ENCODE results near the gene PIK3R2. TPM values are rescaled to one million over a fixed set of nuclear protein-coding genes. Genes with fewer than 3 reads are reported as not detected.
A peak's percentile ranks its signal among the peaks of the same experiment; 100 is the strongest.

PIK3R2 gene
- total RNA-seq, 8 experiments from 2014 or later, result 15.6 to 62.6 (median 27.4) TPM

DNA sequence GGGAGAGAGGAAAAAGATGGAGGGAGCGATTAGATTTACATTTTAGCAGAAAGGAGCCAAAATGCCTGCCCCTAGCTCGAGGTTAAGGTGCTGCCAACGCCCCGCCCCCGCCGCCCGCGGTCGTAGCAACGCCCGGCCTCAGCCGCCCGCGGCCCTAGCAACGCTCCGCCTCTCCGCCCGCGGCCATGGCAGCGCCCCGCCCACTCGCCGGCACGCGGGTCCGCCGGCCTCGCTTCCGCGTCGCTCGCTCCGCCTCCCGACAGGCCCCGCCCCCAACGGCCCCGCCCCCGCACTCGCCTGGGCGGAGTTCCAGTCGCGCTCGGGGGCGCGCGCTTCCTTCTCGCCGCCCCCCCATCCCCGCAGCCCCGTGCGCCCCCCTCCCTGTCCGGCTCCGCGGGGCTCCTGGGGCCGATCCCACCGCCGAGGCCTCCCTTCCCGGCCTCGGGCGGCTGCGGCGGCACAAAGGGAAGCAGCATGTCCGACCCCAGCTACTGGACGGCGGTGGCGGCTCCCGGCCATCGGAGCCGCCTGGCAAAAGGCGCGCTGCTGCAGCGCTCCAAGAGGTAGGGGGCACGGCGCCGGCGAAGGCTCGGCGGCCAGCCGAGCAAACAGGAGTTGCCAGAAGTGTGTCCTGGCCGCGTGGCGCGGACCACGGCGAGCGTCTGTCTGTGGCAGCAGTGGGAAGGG is 35.1 kb upstream of the PIK3R2 start:
- in situ Hi-C loops (cut with MboI; ENCODE audit: low pct_unique_long_range_greater_than_20kb in 2 of 9, low sequenced_read_pairs in 9 of 9, unreplicated experiment in 9 of 9), result no loop called here
- WGBS, 10 experiments, result 4% methylated on average over 5 of the region's 86 CpGs; no CpG with 5 or more reads in 9 of the 10 experiments
- H3K27ac ChIP-seq, result peak overlapping the region; percentile 1 to 52
- H3K4me3 ChIP-seq, result peak overlapping the region; percentile 51 to 86 (median 72)
- ATAC-seq (replicated peaks in 6 of 8), result peak; percentile 86 to 90 (median 87)
- peaks cover 12 to 26% of the 10 kb centered on the region in 2 donors for H3K4me1 ChIP-seq (replicated peaks in 1 of 2)

GRCh38 chr19:18118420-18119012 is 34.4 kb upstream of the PIK3R2 start:
- H3K27ac ChIP-seq, result no peak overlapping the region
- in situ Hi-C loops (cut with MboI; ENCODE audit: low pct_unique_long_range_greater_than_20kb in 2 of 9, low sequenced_read_pairs in 9 of 9, unreplicated experiment in 9 of 9), result no loop called here
- no peak for ATAC-seq (replicated peaks in 6 of 8)
- H3K4me3 ChIP-seq, result peak overlapping the region; percentile 51 to 86 (median 72)
- H3K4me1 ChIP-seq (replicated peaks in 1 of 2), result peaks cover 12 to 20% of the 10 kb centered on the region in 2 donors
- WGBS, 10 experiments, result 25 to 100% (median 56%) methylated on average over 1 to 7 of the region's 14 CpGs; no CpG with 5 or more reads in 3 of the 10 experiments

DNA sequence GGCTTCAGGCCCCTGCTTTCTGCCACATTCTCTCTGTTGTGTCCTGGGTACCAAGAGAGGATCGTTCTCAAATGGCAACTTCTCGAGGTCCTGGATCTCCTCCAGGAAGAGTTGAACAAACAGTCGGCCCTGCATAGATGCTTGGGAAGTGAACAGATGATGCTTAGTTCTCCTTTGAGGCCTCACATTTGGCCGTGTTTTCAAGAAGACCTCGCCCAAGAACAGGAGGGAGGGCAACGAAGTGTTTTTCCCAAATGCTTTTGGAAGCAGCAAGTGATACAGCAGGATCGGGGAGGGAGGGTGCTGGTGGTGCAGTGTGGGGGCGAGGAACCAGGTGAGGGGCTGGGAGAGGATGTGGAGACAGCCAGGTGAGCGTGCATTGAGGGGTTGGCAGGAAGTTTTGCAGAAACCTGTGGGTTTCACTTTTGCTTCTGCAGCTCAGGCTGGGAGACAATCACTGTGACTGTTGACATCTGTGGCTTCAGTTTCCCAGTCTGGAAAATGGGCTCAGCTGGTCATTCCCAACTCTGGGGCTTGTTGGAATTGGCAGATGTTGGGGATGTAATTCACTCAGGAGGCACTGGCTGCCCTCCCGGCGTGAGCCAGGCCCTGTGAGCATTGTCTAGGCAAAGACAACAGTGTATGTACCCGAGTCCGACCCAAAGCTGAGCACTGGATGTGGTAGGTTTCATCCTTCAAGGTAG is 33.8 kb upstream of the PIK3R2 start:
- ATAC-seq (replicated peaks in 6 of 8), result no peak
- Histone ChIP-seq H3K4me3 (no peak overlapping the region), H3K27ac (no peak overlapping the region), H3K4me1 (replicated peaks in 1 of 2) (peaks cover 12 to 20% of the 10 kb centered on the region in 2 donors)
- WGBS, 10 experiments, result 0 to 75% (median 66%) methylated on average over 1 to 9 of the region's 13 CpGs; no CpG with 5 or more reads in 2 of the 10 experiments
- in situ Hi-C loops (cut with MboI; ENCODE audit: low pct_unique_long_range_greater_than_20kb in 2 of 9, low sequenced_read_pairs in 9 of 9, unreplicated experiment in 9 of 9), result no loop called here

DNA sequence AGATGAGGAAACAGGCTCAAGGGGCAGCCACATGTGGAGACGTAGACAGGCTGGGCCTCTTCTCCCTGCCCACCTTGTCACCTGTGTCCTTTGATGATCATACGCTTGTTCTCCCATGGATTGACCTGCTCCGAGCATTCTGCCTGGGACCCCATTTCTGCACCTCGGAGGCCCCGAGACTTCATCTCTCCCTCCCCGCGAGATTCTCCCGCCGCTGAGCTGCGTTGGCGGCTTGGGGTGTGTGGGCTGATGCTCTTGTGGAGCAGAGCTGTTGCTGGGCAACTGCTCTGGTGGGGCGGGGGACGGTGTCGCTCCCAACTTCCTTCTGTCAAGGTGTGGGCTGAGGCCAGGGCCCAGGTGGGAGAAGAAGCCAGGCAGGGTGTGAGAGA is 33.3 kb upstream of the PIK3R2 start:
- Histone ChIP-seq H3K27ac (no peak overlapping the region), H3K4me1 (replicated peaks in 1 of 2) (peaks cover 12 to 20% of the 10 kb centered on the region in 2 donors), H3K4me3 (no peak overlapping the region)
- in situ Hi-C loops (cut with MboI; ENCODE audit: low pct_unique_long_range_greater_than_20kb in 2 of 9, low sequenced_read_pairs in 9 of 9, unreplicated experiment in 9 of 9), result no loop called here
- 60 to 100% (median 77%) methylated on average over 1 to 14 of the region's 14 CpGs; no CpG with 5 or more reads in 5 of the 10 experiments for WGBS, 10 experiments
- no peak for ATAC-seq (replicated peaks in 6 of 8)

DNA sequence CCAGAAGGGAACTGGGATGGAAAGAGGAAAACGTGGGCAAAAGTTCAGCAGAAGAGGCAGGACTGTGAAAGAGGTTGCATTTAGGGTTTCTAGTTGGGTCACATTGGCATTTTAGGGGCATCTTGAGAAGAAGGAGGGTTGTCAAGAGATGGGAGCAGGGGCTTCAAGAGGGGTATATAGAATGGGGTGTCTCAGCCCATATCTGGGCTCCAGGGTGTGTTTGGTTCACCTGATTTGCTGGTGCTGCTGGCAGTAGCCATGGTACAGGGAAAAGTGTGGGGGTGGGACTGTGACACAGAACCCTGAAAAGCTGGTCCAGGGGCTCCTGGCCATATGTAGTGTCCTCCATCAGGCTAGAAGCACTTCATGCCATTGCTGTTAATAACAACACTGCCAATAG is 32.8 kb upstream of the PIK3R2 start:
- H3K27ac ChIP-seq, result no peak overlapping the region
- H3K4me3 ChIP-seq, result no peak overlapping the region
- 40 to 60% methylated on average over 1 of the region's 1 CpG; no CpG with 5 or more reads in 8 of the 10 experiments for WGBS, 10 experiments
- in situ Hi-C loops (cut with MboI; ENCODE audit: low pct_unique_long_range_greater_than_20kb in 2 of 9, low sequenced_read_pairs in 9 of 9, unreplicated experiment in 9 of 9), result no loop called here
- no peak for ATAC-seq (replicated peaks in 6 of 8)
- H3K4me1 ChIP-seq (replicated peaks in 1 of 2), result peaks cover 12 to 20% of the 10 kb centered on the region in 2 donors

DNA sequence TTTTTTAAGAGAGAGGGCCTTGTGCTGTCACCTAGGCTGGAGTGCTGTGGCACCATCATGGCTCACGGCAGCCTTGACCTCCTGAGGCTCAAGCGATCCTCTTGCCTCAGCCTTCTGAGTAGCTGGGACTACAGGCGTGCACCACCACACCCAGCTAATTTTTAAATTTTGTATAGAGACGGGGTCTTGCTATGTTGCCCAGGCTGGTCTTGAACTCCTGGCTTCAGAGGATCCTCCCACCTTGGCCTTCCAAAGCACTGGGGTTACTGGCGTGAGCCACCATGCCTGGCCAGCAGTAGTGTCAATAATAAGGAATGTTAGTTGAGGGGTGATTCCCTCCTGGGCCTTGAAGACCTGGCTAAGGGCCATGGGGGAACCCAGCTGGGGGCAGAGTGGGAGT is 31.8 kb upstream of the PIK3R2 start:
- ATAC-seq (replicated peaks in 6 of 8), result no peak
- 100% methylated on average over 1 to 3 of the region's 5 CpGs; no CpG with 5 or more reads in 6 of the 10 experiments for WGBS, 10 experiments
- Histone ChIP-seq H3K27ac (no peak overlapping the region), H3K4me3 (no peak overlapping the region), H3K4me1 (replicated peaks in 1 of 2) (peaks cover 12 to 20% of the 10 kb centered on the region in 2 donors)
- in situ Hi-C loops (cut with MboI; ENCODE audit: low pct_unique_long_range_greater_than_20kb in 2 of 9, low sequenced_read_pairs in 9 of 9, unreplicated experiment in 9 of 9), result no loop called here

DNA sequence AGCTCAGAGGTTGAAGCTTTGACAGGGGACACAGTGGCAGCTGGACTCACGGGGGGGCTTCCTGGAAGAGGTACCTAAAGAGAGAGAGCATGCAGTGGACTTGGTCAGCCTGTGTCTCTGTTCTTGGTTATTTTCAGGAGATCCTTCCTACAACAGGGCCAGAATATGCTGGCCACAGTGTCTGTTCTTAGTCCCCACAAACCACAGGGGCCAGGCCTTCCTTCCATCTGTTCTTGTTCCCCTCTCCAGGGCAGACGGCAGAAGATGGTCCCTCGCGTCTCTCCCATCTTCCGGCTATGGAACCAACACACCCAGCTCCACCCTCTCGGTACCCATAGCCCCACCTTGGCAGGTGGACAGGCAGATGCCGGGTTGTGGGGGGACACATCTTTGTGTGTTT is 30.5 kb upstream of the PIK3R2 start:
- ATAC-seq (replicated peaks in 6 of 8), result no peak
- Histone ChIP-seq H3K27ac (no peak overlapping the region), H3K4me3 (no peak overlapping the region), H3K4me1 (replicated peaks in 1 of 2) (peaks cover 6 to 14% of the 10 kb centered on the region in 2 donors)
- in situ Hi-C loops (cut with MboI; ENCODE audit: low pct_unique_long_range_greater_than_20kb in 2 of 9, low sequenced_read_pairs in 9 of 9, unreplicated experiment in 9 of 9), result no loop called here
- WGBS, 10 experiments, result 80 to 100% (median 95%) methylated on average over 1 to 4 of the region's 7 CpGs; no CpG with 5 or more reads in 6 of the 10 experiments

DNA sequence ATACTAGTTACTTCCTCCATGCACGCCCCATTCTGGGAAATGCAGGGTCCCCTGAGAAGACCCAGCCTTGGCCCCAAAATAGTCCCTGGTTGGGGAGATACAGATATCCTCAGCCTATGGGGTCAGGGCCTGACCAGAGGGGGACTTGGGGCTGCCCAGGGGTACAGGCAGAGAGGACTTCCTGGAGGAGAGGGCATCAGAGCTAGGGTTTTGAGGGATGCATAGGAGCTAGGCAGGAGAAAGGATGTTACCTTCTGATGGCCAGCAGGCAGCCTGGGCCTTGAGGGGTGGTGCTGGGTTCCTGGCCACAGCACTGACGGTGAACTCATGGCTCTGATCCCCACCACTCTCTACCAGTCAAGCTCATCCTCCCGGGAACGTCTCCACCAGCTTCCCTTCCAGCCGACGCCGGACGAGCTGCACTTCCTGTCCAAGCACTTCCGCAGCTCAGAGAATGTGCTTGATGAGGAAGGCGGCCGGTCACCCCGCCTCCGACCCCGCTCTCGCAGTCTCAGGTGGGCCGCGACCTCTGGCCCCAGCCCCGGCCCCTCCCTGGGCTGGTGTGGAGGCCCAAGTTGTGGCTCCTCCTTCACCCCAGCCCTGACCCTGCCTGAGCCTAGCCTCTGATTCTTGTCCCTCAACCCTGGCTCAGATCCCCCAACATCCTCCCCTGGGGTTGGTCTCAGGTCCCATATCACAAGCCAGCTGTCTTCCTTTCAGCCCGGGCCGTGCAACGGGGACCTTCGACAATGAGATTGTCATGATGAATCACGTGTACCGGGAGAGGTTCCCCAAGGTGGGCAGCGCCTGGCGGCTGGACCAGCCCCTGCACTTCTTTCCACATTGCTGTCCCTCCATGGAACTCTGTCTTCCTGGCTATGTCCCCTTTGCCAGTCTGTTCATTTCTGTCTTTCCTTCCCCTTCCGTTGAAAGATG is 29.8 kb upstream of the PIK3R2 start:
- 80 to 100% (median 100%) methylated on average over 1 of the region's 27 CpGs; no CpG with 5 or more reads in 7 of the 10 experiments for WGBS, 10 experiments
- Histone ChIP-seq H3K27ac (peak overlapping the region in 1 of 2 donors; percentile 55), H3K4me3 (no peak overlapping the region), H3K4me1 (replicated peaks in 1 of 2) (peaks cover 6 to 14% of the 10 kb centered on the region in 2 donors)
- in situ Hi-C loops (cut with MboI; ENCODE audit: low pct_unique_long_range_greater_than_20kb in 2 of 9, low sequenced_read_pairs in 9 of 9, unreplicated experiment in 9 of 9), result no loop called here
- ATAC-seq (replicated peaks in 6 of 8), result no peak

GRCh38 chr19:18123819-18124218 is 29.1 kb upstream of the PIK3R2 start:
- Histone ChIP-seq H3K4me3 (no peak overlapping the region), H3K4me1 (replicated peaks in 1 of 2) (peaks cover 3 to 9% of the 10 kb centered on the region in 2 donors), H3K27ac (no peak overlapping the region)
- no peak for ATAC-seq (replicated peaks in 6 of 8)
- in situ Hi-C loops (cut with MboI; ENCODE audit: low pct_unique_long_range_greater_than_20kb in 2 of 9, low sequenced_read_pairs in 9 of 9, unreplicated experiment in 9 of 9), result no loop called here
- WGBS, 10 experiments, result 97 to 98% methylated on average over 4 to 9 of the region's 26 CpGs; no CpG with 5 or more reads in 8 of the 10 experiments

DNA sequence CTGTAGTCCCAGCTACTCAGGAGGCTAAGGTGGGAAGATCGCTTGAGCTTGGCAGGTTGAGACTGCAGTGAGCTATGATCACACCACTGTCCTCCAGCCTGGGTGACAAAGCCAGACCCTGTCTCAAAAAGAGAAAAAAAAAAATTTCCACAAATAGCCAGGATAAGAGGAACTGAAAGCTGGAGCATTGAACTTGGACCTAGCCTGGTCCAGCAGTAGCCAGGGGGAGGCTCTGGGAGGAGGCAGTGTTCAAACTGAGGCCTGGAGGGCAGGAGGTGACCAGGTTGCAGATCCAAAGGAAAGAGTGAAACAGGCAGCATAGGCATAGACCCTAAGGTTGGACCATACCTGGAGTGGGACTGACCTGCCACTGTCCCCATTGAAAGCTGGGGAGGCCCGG is 26.9 kb upstream of the PIK3R2 start:
- Histone ChIP-seq H3K4me3 (no peak overlapping the region), H3K4me1 (replicated peaks in 1 of 2) (no peaks in the 10 kb centered on the region), H3K27ac (no peak overlapping the region)
- in situ Hi-C loops (cut with MboI; ENCODE audit: low pct_unique_long_range_greater_than_20kb in 2 of 9, low sequenced_read_pairs in 9 of 9, unreplicated experiment in 9 of 9), result no loop called here
- WGBS, 10 experiments, result 100% methylated on average over 1 of the region's 2 CpGs; no CpG with 5 or more reads in 8 of the 10 experiments
- ATAC-seq (replicated peaks in 6 of 8), result no peak

- 40 to 100% (median 82%) methylated on average over 1 to 2 of the region's 3 CpGs; no CpG with 5 or more reads in 6 of the 10 experiments for WGBS, 10 experiments
- no peak for ATAC-seq (replicated peaks in 6 of 8)
- in situ Hi-C loops (cut with MboI; ENCODE audit: low pct_unique_long_range_greater_than_20kb in 2 of 9, low sequenced_read_pairs in 9 of 9, unreplicated experiment in 9 of 9), result no loop called here
- H3K4me3 ChIP-seq, result no peak overlapping the region
- no peaks in the 10 kb centered on the region for H3K4me1 ChIP-seq (replicated peaks in 1 of 2)
- no peak overlapping the region for H3K27ac ChIP-seq
These were observed 24.9 kb upstream of the PIK3R2 start for GRCh38 chr19:18128044-18128443.

DNA sequence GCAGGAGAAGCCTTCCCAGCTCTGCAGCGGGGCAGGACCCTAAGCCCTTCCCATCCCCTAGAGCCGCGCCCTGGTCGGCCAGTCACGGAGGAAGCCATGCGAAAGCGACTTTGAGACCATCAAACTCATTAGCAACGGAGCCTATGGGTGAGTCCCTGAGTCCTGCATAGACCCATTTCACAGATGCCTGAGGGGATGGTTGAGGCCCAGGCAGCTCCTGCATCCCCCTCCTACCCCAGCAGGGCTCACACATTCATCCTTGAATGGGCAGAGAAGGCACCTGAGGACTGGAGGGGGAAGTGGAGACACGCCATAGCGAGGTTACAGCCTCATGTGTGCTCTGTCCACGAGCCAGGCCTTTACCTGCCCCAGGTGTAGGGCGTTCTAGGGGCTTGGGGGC is 24.2 kb upstream of the PIK3R2 start:
- in situ Hi-C loops (cut with MboI; ENCODE audit: low pct_unique_long_range_greater_than_20kb in 2 of 9, low sequenced_read_pairs in 9 of 9, unreplicated experiment in 9 of 9), result no loop called here
- ATAC-seq (replicated peaks in 6 of 8), result no peak
- no peak overlapping the region for H3K4me3 ChIP-seq
- no peaks in the 10 kb centered on the region for H3K4me1 ChIP-seq (replicated peaks in 1 of 2)
- no peak overlapping the region for H3K27ac ChIP-seq
- 72 to 100% (median 94%) methylated on average over 1 to 7 of the region's 12 CpGs; no CpG with 5 or more reads in 4 of the 10 experiments for WGBS, 10 experiments
